KMS-11 (cell line): ENCODE results near the gene MFAP4.

Experiments used
- H2AFZ ChIP-seq: fragments of 200-600 bp; sonication (generic); 2 replicates; pipeline ENCODE4 v1.6.1; 2016; ENCODE audit warnings: antibody characterized with exemption, mixed run types, low read depth
- H3K27ac ChIP-seq: fragments of 200-600 bp; sonication (generic); 2 replicates; pipeline ENCODE4 v1.6.1; 2016; ENCODE audit warnings: mild to moderate bottlenecking, mixed run types
- H3K27me3 ChIP-seq: fragments of 200-600 bp; sonication (generic); 2 replicates; pipeline ENCODE4 v1.6.1; 2017; ENCODE audit warnings: mild to moderate bottlenecking, low read depth, mixed run types, moderate library complexity; ENCODE audit not compliant: insufficient read depth
- H3K36me3 ChIP-seq: fragments of 200-600 bp; sonication (generic); 2 replicates; pipeline ENCODE4 v1.6.1; 2017; ENCODE audit warnings: mild to moderate bottlenecking, mixed run types; ENCODE audit not compliant: insufficient read depth
- H3K4me1 ChIP-seq: fragments of 200-600 bp; sonication (generic); 2 replicates; pipeline ENCODE4 v1.6.1; 2016; ENCODE audit warnings: mild to moderate bottlenecking, low read depth, mixed run types; ENCODE audit not compliant: poor library complexity, severe bottlenecking
- H3K4me2 ChIP-seq: fragments of 200-600 bp; sonication (generic); 2 replicates; pipeline ENCODE4 v1.7.0; 2016; ENCODE audit warnings: mild to moderate bottlenecking, mixed run types
- H3K4me3 ChIP-seq: fragments of 200-600 bp; sonication (generic); IDR thresholded peaks from 2 replicates; pipeline ENCODE4 v1.6.1; 2017; ENCODE audit warnings: low read depth, low read length, mixed read lengths; ENCODE audit not compliant: insufficient read depth
- H3K79me2 ChIP-seq: fragments of 200-600 bp; sonication (generic); 2 replicates; pipeline ENCODE4 v1.6.1; 2016; ENCODE audit warnings: low read depth, mixed run types; ENCODE audit not compliant: insufficient read depth
- H3K9ac ChIP-seq: fragments of 200-600 bp; sonication (generic); 2 replicates; pipeline ENCODE4 v1.6.1; 2016; ENCODE audit warnings: mild to moderate bottlenecking, mixed run types
- H4K20me1 ChIP-seq: fragments of 200-600 bp; sonication (generic); 2 replicates; pipeline ENCODE4 v1.6.1; 2016; ENCODE audit warnings: mild to moderate bottlenecking, mixed run types; ENCODE audit not compliant: insufficient read depth
- CTCF ChIP-seq: fragments of 200-600 bp; sonication (generic); conservative IDR thresholded peaks from 2 replicates; pipeline ENCODE4 v1.6.1; 2017; ENCODE audit warnings: low read depth, mild to moderate bottlenecking, antibody characterized with exemption, low read length, moderate library complexity, mixed read lengths

MFAP4 gene

DNA sequence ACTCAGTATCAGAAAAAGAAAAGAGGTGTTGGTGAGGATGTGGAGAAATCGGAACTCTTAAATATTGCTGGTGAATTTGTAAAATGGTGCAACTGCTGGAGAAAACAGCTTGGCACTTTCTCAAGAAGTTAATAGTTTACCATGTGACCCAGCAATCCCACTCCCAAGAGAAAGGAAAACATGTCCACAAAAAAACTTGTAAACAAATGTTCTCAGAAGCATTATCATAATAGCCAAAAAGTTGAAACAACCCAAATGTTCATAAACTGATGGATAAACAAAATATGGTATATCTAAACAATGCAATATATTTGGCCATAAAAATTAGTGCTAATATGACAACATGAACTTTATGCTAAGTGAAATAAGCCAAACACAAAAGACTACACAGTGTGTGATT, 11.3 kb downstream of the MFAP4 start:
- no peaks in the 10 kb centered on the region for H4K20me1 ChIP-seq

GRCh38 chr17:19374136-19374535, 12.9 kb downstream of the MFAP4 start:
- H3K36me3 ChIP-seq: no peaks in the 10 kb centered on the region
- peaks cover 8% of the 10 kb centered on the region for H3K4me1 ChIP-seq
- no peak overlapping the region for H3K27ac ChIP-seq

More for the DNA sequence above, 11.3 kb downstream of the MFAP4 start:
- Histone ChIP-seq H3K4me1 (peaks cover 8% of the 10 kb centered on the region), H2AFZ (no peak overlapping the region), H3K27ac (no peak overlapping the region), H3K4me3 (no peak overlapping the region), H3K4me2 (no peak overlapping the region), H3K27me3 (no peaks in the 10 kb centered on the region), H3K9ac (no peak overlapping the region), H3K79me2 (no peaks in the 10 kb centered on the region), H3K36me3 (no peaks in the 10 kb centered on the region)
- no peak for TF ChIP-seq CTCF

DNA sequence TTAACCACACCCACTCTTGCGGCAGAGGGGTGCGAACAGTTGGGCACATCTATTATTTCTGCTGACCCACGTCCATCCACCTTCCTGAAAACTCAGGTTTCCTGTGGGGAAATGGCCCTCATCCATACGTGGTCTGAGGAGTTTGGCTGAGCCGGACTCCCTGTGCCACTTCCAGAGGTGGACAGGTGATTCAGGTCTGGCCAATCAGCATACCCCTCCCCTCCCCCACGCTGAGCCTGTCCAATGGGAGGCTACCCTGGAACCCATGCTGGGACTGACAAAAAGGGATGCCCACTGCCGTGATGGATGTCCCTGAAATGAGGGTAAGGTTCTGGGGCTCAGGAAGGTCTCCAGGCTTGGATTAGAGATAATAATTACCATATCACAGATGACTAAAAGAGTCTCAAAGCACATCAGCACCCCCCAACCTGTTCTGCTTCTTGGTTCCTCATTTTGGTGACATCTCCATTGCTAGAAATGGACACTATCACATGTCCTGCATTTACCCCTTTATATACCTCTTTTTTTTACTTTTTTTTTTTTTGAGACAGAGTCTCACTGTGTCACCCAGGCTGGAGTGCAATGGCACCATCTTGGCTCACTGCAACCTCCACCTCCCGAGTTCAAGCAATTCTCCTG, 14.0 kb downstream of the MFAP4 start:
- Histone ChIP-seq H3K79me2 (no peaks in the 10 kb centered on the region), H2AFZ (no peak overlapping the region), H3K36me3 (no peaks in the 10 kb centered on the region), H3K4me1 (peaks cover 8% of the 10 kb centered on the region), H3K27me3 (no peaks in the 10 kb centered on the region), H3K27ac (no peak overlapping the region), H3K4me3 (no peak overlapping the region), H3K4me2 (no peak overlapping the region), H3K9ac (no peak overlapping the region), H4K20me1 (no peaks in the 10 kb centered on the region)
- TF ChIP-seq CTCF: no peak

More at GRCh38 chr17:19374136-19374535, 12.9 kb downstream of the MFAP4 start:
- H2AFZ ChIP-seq: no peak overlapping the region
- no peaks in the 10 kb centered on the region for H3K27me3 ChIP-seq
- TF ChIP-seq CTCF: no peak
- H3K9ac ChIP-seq: no peak overlapping the region
- H3K4me3 ChIP-seq: no peak overlapping the region
- no peaks in the 10 kb centered on the region for H4K20me1 ChIP-seq
- H3K79me2 ChIP-seq: no peaks in the 10 kb centered on the region
- no peak overlapping the region for H3K4me2 ChIP-seq

DNA sequence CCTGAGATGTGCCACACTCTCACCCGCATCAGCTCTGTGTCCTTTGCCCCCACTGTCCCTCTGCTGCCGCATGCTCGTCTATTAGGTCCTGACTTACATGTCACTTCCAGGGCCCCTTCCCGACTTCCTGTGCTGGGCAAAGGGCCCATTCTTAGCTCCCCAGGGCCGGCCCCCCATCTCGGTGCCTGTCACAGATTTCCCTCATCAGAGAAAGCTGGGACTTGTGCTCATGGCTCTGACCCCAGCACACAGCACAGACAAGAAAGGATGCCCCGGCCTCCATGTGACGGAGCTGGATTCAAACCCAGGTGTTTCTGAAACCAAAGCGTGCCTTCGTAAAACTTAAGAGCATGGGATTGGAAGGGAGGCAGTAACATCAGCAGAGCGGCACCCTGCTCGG, 14.6 kb downstream of the MFAP4 start:
- no peaks in the 10 kb centered on the region for H3K36me3 ChIP-seq
- H4K20me1 ChIP-seq: no peaks in the 10 kb centered on the region
- no peak overlapping the region for H2AFZ ChIP-seq
- H3K4me2 ChIP-seq: no peak overlapping the region
- no peak overlapping the region for H3K9ac ChIP-seq
- H3K4me1 ChIP-seq: peaks cover 8% of the 10 kb centered on the region
- H3K27me3 ChIP-seq: no peaks in the 10 kb centered on the region
- H3K79me2 ChIP-seq: no peaks in the 10 kb centered on the region
- H3K27ac ChIP-seq: no peak overlapping the region
- TF ChIP-seq CTCF: no peak
- no peak overlapping the region for H3K4me3 ChIP-seq
